K562 (cell line): ENCODE measurements around the gene FAM24B. TPM values are rescaled to one million over a fixed set of nuclear protein-coding genes. Genes with fewer than 3 reads are reported as not detected.

Experiments
- ATAC-seq: fragments of 200-7000 bp; cut with Tn5 transposase; 3 replicates; pipeline ENCODE4 v1.9.1; 2020; ENCODE audit warnings: moderate library complexity
- BruUV-seq: library from RNA; stranded (reverse); fragments of 400-500 nt; replicated peaks from 2 replicates; lab custom pipeline; 2021; lab: Mats Ljungman, UMichigan
- CTCF ChIA-PET: fragments of 300-600 bp; formaldehyde crosslinking; extraction: SDS; loops from one replicate; lab custom pipeline; 2021; ENCODE audit warnings: low intra/inter-chr PET ratio; lab: Yijun Ruan, JAX
- POLR2A ChIA-PET: fragments of 300-600, 350-650 bp; sonication (Branson Sonifier 250); formaldehyde crosslinking; extraction: SDS; loops from one replicate; lab custom pipeline; 2021; ENCODE audit warnings: antibody characterized with exemption, inconsistent platforms; lab: Yijun Ruan, JAX
- DNase-seq, 4 experiments: peaks; one replicate each; pipeline versions ENCODE4 v3.0.0 to v3.0.0-alpha.2; 2011 to 2018; ENCODE audit warnings: low spot score in 3 of 4, mixed read lengths in 3 of 4; ENCODE audit errors: extremely low read depth in 1 of 4
- FAIRE-seq: peaks from 2 replicates; lab custom pipeline; 2011; peaks lifted over from hg19 to GRCh38; lab: Jason Lieb, UNC
- H2AFZ ChIP-seq: 2 replicates; pipeline ENCODE4 v1.6.0; 2011; ENCODE audit warnings: low read depth, low read length, control low read depth, inconsistent platforms
- H3K27ac ChIP-seq: fragments of 200-600 bp; 3 replicates; pipeline ENCODE4 v1.8.0; 2011; ENCODE audit warnings: low read depth, mild to moderate bottlenecking, control low read depth, inconsistent platforms, low read length, moderate library complexity, mixed read lengths; ENCODE audit errors: extremely low read depth
- H3K27me3 ChIP-seq, 2 experiments: fragments of 300-600 bp in 1 of 2; 2 replicates in 1 of 2; 3 replicates in 1 of 2; pipeline versions ENCODE4 v1.6.0 to v1.8.0; 2011; ENCODE audit warnings: inconsistent platforms in 2 of 2, low read length in 2 of 2, mild to moderate bottlenecking in 1 of 2, mixed read lengths in 1 of 2, moderate library complexity in 1 of 2; ENCODE audit not compliant: control insufficient read depth in 2 of 2, insufficient read depth in 2 of 2
- H3K36me3 ChIP-seq: fragments of 300-600 bp; 3 replicates; pipeline ENCODE4 v1.8.0; 2011; ENCODE audit warnings: mild to moderate bottlenecking, low read length, inconsistent platforms; ENCODE audit not compliant: control insufficient read depth, insufficient read depth
- H3K4me1 ChIP-seq, 2 experiments: fragments of 200-600 bp in 1 of 2; replicated peaks in 1 of 2; 2 replicates in 1 of 2; 3 replicates in 1 of 2; pipeline versions ENCODE4 v1.5.1 to v1.8.0; 2011; ENCODE audit warnings: inconsistent platforms in 2 of 2, low read length in 2 of 2, mild to moderate bottlenecking in 1 of 2, mixed read lengths in 1 of 2, moderate library complexity in 1 of 2; ENCODE audit not compliant: control insufficient read depth in 2 of 2, insufficient read depth in 2 of 2
- H3K4me2 ChIP-seq: 2 replicates; pipeline ENCODE4 v1.6.1; 2011; ENCODE audit warnings: low read length, control low read depth, inconsistent platforms, mixed read lengths; ENCODE audit not compliant: insufficient read depth
- H3K4me3 ChIP-seq: fragments of 200-600 bp; sonication (generic), shearing (Covaris generic); 2 replicates; pipeline ENCODE4 v1.5.1; 2016; ENCODE audit warnings: control low read depth, inconsistent platforms
- H3K79me2 ChIP-seq: fragments of 200-600 bp; 3 replicates; pipeline ENCODE4 v1.8.0; 2011; ENCODE audit warnings: low read length, inconsistent platforms; ENCODE audit not compliant: control insufficient read depth, insufficient read depth
- H3K9ac ChIP-seq, 2 experiments: 2 replicates each; pipeline versions ENCODE4 v1.6.0 to v1.6.1; 2011; ENCODE audit warnings: low read depth in 2 of 2, low read length in 2 of 2, control low read depth in 1 of 2, inconsistent platforms in 1 of 2, mild to moderate bottlenecking in 1 of 2, mixed read lengths in 1 of 2; ENCODE audit not compliant: insufficient read depth in 1 of 2
- H3K9me1 ChIP-seq: one replicate; pipeline ENCODE4 v1.6.0; 2011; ENCODE audit warnings: inconsistent platforms, mild to moderate bottlenecking, low read length, moderate library complexity; ENCODE audit not compliant: control insufficient read depth, insufficient read depth
- H3K9me3 ChIP-seq: replicated peaks from 2 replicates; pipeline ENCODE4 v1.5.1; 2011; ENCODE audit warnings: low read depth, low read length, inconsistent platforms; ENCODE audit not compliant: control insufficient read depth, insufficient read depth
- H4K20me1 ChIP-seq: replicated peaks from 2 replicates; pipeline ENCODE4 v1.6.1; 2011; ENCODE audit warnings: low read length, inconsistent platforms, mixed read lengths; ENCODE audit not compliant: control insufficient read depth, insufficient read depth
- ASH1L ChIP-seq: fragments of 450-650 bp; IDR thresholded peaks from 2 replicates; pipeline ENCODE4 v1.6.1; 2018; ENCODE audit warnings: borderline replicate concordance, mild to moderate bottlenecking, low read depth; ENCODE audit not compliant: partially characterized antibody
- CSDE1 ChIP-seq, 2 experiments: fragments of 450-650 bp; IDR thresholded peaks; 2 replicates each; pipeline ENCODE4 v1.6.1; 2016; ENCODE audit warnings: mild to moderate bottlenecking in 1 of 2
- ETV1 ChIP-seq: fragments of 450-650 bp; conservative IDR thresholded peaks from 2 replicates; pipeline ENCODE4 v1.6.1; 2016; ENCODE audit warnings: missing genetic modification characterization, control low read depth, low read depth, missing compliant biosample characterization
- HNRNPH1 ChIP-seq: fragments of 200-400 bp; formaldehyde crosslinking; optimal IDR thresholded peaks from 2 replicates; pipeline ENCODE3; 2017; ENCODE audit warnings: low read depth, mild to moderate bottlenecking, low read length, moderate library complexity
- KLF1 ChIP-seq: fragments of 450-650 bp; IDR thresholded peaks from 2 replicates; pipeline ENCODE4 v1.6.1; 2016; ENCODE audit warnings: missing genetic modification characterization, missing compliant biosample characterization
- NUFIP1 ChIP-seq: fragments of 450-650 bp; IDR thresholded peaks from 2 replicates; pipeline ENCODE4 v1.6.1; 2018; ENCODE audit not compliant: partially characterized antibody
- PML ChIP-seq: IDR thresholded peaks from 2 replicates; pipeline ENCODE4 v1.6.1; 2012; ENCODE audit warnings: low read length, inconsistent platforms
- PURB ChIP-seq: sonication (generic); formaldehyde crosslinking; IDR thresholded peaks from 2 replicates; pipeline ENCODE4 v1.9.0; 2021; ENCODE audit warnings: low read depth, mild to moderate bottlenecking, missing genetic modification reagents
- SIN3A ChIP-seq, 2 experiments: fragments of 150-350 bp in 1 of 2; IDR thresholded peaks; 2 replicates each; pipeline ENCODE4 v1.6.1; 2011 to 2016; ENCODE audit warnings: borderline replicate concordance in 2 of 2, low read depth in 2 of 2, low read length in 2 of 2, mild to moderate bottlenecking in 2 of 2, moderate library complexity in 2 of 2; ENCODE audit not compliant: control insufficient read depth in 1 of 2
- SIX5 ChIP-seq, 2 experiments: IDR thresholded peaks; 2 replicates each; pipeline ENCODE4 v1.6.1; 2011; ENCODE audit warnings: low read length in 2 of 2, borderline replicate concordance in 1 of 2, low read depth in 1 of 2, mild to moderate bottlenecking in 1 of 2, moderate library complexity in 1 of 2; ENCODE audit not compliant: insufficient read depth in 1 of 2
- SP2 ChIP-seq: IDR thresholded peaks from 2 replicates; pipeline ENCODE4 v1.6.1; 2011; ENCODE audit warnings: mild to moderate bottlenecking, low read depth, low read length, moderate library complexity; ENCODE audit not compliant: poor library complexity, severe bottlenecking; ENCODE audit errors: extremely low read depth
- TEAD2 ChIP-seq: fragments of 450-650 bp; IDR thresholded peaks from 2 replicates; pipeline ENCODE4 v1.6.1; 2016; ENCODE audit warnings: missing genetic modification characterization, control low read depth, missing compliant biosample characterization
- ZBTB17 ChIP-seq: fragments of 450-650 bp; formaldehyde crosslinking; IDR thresholded peaks from 2 replicates; pipeline ENCODE4 v1.4.0; 2020; ENCODE audit warnings: mild to moderate bottlenecking
- ZNF586 ChIP-seq: fragments of 450-650 bp; formaldehyde crosslinking; conservative IDR thresholded peaks from 2 replicates; pipeline ENCODE4 v1.4.0; 2020; ENCODE audit warnings: mild to moderate bottlenecking, moderate library complexity
- ZNF785 ChIP-seq: fragments of 250-450 bp; sonication (Bioruptor Pico); IDR thresholded peaks from 2 replicates; pipeline ENCODE4 v1.4.0; 2020; ENCODE audit warnings: mild to moderate bottlenecking
- ZSCAN32 ChIP-seq: fragments of 450-650 bp; formaldehyde crosslinking; IDR thresholded peaks from 2 replicates; pipeline ENCODE4 v1.4.0; 2020; ENCODE audit warnings: mild to moderate bottlenecking, moderate library complexity
- WGBS: fragments of 100-300 bp; shearing (Covaris generic); methylation state at CpG from one replicate; pipeline ENCODE4 v1.1.6; 2016; ENCODE audit warnings: low coverage, mixed read lengths; ENCODE audit not compliant: insufficient coverage; ENCODE audit errors: missing lambda C conversion rate; 5-methylcytosine and 5-hydroxymethylcytosine counted together
- in situ Hi-C: fragments of 300-500 bp; cut with MboI; formaldehyde crosslinking; loops from 4 replicates; pipeline ENCODE4 v1.15.0; 2018; ENCODE audit warnings: inconsistent platforms, mixed read lengths
- intact Hi-C: fragments of 100-400 bp; cut with micrococcal nuclease; formaldehyde crosslinking; loops from 2 replicates; pipeline ENCODE4 v1.14.2; 2022
- polyA plus RNA-seq, 8 experiments: library from polyadenylated mRNA; depleted of rRNA in 4 of 8; stranded (reverse) in 5 of 8; unstranded in 3 of 8; fragments of >200 nt; fragmentation: Nextera tagmentation in 2 of 8; fragmentation: Illumina TruSeq in 1 of 8; extraction: Ambion mirVana in 2 of 8; extraction: Trizol in 1 of 8; gene quantifications; 2 replicates each; pipeline versions ENCODE4 v1.2.1 to v1.2.3, GENCODE V29; 2011 to 2014; ENCODE audit warnings: inconsistent platforms in 1 of 8, missing spikeins in 1 of 8
- total RNA-seq, 7 experiments: library from RNA; depleted of rRNA in 6 of 7; stranded (reverse); fragments of >200 nt in 6 of 7; fragmentation: Illumina TruSeq in 2 of 7; extraction: Trizol in 2 of 7; gene quantifications; 2 replicates each; pipeline versions ENCODE4 v1.2.1 to v1.2.3, GENCODE V29; 2011 to 2021; ENCODE audit warnings: low replicate concordance in 1 of 7
- TF ChIP-seq, protein P1 (sequence below): sonication (generic); formaldehyde crosslinking; IDR thresholded peaks from 2 replicates; pipeline ENCODE4 v1.8.1; 2023; ENCODE audit warnings: mild to moderate bottlenecking, missing genetic modification reagents
- TF ChIP-seq, protein P2 (sequence below): fragments of 450-650 bp; IDR thresholded peaks from one replicate; pipeline ENCODE4 v1.6.1; 2018; ENCODE audit warnings: mild to moderate bottlenecking, moderate library complexity; ENCODE audit not compliant: partially characterized antibody
- TF ChIP-seq, protein P3 (sequence below): fragments of 450-650 bp; formaldehyde crosslinking; IDR thresholded peaks from 2 replicates; pipeline ENCODE4 v1.4.0; 2020; ENCODE audit warnings: mild to moderate bottlenecking, moderate library complexity

The FAM24B gene
- total and polyA plus RNA-seq, 9 of the 15 experiments (the other 6 are each of a cell fraction or from before 2014, with no cell fraction given): 6.0 to 19.6 (median 9.2) TPM

DNA sequence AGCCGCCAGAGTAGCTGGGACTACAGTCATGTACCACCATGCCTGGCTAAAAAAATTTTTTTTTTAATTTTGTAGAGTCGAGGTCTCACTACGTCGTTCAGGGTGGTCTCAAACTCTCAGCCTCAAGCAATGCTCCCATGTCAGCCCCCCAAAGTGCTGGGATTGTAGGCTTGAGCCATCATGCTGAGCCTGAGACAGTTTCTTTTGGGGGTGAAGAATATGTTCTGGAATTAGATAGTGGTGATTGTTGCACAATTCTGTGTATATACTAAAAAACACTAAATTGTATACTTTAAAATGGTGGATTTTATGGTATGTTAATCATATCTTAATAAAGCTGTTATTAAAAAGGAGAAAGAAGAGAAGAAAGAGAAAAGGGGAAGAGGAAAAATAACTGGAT is 35.2 kb downstream of the FAM24B start:
- no peak for TF ChIP-seq SIN3A (IDR thresholded peaks at IDR 0.05; ENCODE audit: borderline replicate concordance in 2 of 2, control insufficient read depth in 1 of 2, low read depth in 2 of 2, low read length in 2 of 2)
- no peak for TF ChIP-seq ETV1 (tag)
- no peak for TF ChIP-seq ZSCAN32 (CRISPR knock-in tag)
- no peak for TF ChIP-seq SIX5 (IDR thresholded peaks at IDR 0.05; ENCODE audit: borderline replicate concordance in 1 of 2, insufficient read depth in 1 of 2, low read depth in 1 of 2, low read length in 2 of 2)
- TF ChIP-seq NUFIP1: no peak
- TF ChIP-seq SP2: no peak
- no peak for TF ChIP-seq HNRNPH1
- TF ChIP-seq ASH1L: no peak
- no peak for TF ChIP-seq CSDE1 (IDR thresholded peaks at IDR 0.05)
- no peak for TF ChIP-seq PURB (CRISPR knock-in tag)
- TF ChIP-seq, protein P1, sequence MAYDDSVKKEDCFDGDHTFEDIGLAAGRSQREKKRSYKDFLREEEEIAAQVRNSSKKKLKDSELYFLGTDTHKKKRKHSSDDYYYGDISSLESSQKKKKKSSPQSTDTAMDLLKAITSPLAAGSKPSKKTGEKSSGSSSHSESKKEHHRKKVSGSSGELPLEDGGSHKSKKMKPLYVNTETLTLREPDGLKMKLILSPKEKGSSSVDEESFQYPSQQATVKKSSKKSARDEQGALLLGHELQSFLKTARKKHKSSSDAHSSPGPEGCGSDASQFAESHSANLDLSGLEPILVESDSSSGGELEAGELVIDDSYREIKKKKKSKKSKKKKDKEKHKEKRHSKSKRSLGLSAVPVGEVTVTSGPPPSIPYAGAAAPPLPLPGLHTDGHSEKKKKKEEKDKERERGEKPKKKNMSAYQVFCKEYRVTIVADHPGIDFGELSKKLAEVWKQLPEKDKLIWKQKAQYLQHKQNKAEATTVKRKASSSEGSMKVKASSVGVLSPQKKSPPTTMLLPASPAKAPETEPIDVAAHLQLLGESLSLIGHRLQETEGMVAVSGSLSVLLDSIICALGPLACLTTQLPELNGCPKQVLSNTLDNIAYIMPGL (CRISPR knock-in tag): no peak
- TF ChIP-seq ZBTB17 (CRISPR knock-in tag): no peak
- TF ChIP-seq ZNF785 (CRISPR knock-in tag): no peak
- no peak for TF ChIP-seq ZNF586 (CRISPR knock-in tag)
- no peak for TF ChIP-seq TEAD2 (tag)
- TF ChIP-seq, protein P2, sequence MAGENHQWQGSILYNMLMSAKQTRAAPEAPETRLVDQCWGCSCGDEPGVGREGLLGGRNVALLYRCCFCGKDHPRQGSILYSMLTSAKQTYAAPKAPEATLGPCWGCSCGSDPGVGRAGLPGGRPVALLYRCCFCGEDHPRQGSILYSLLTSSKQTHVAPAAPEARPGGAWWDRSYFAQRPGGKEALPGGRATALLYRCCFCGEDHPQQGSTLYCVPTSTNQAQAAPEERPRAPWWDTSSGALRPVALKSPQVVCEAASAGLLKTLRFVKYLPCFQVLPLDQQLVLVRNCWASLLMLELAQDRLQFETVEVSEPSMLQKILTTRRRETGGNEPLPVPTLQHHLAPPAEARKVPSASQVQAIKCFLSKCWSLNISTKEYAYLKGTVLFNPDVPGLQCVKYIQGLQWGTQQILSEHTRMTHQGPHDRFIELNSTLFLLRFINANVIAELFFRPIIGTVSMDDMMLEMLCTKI: no peak
- no peak for TF ChIP-seq KLF1 (tag)
- TF ChIP-seq PML: no peak
- TF ChIP-seq, protein P3, sequence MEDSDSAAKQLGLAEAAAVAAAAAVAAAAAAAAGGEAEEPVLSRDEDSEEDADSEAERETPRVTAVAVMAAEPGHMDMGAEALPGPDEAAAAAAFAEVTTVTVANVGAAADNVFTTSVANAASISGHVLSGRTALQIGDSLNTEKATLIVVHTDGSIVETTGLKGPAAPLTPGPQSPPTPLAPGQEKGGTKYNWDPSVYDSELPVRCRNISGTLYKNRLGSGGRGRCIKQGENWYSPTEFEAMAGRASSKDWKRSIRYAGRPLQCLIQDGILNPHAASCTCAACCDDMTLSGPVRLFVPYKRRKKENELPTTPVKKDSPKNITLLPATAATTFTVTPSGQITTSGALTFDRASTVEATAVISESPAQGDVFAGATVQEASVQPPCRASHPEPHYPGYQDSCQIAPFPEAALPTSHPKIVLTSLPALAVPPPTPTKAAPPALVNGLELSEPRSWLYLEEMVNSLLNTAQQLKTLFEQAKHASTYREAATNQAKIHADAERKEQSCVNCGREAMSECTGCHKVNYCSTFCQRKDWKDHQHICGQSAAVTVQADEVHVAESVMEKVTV (CRISPR knock-in tag): no peak
- TF ChIP-seq, all 486 proteins: peak for 0
- H3K27ac ChIP-seq: no peak overlapping the region
- H3K9ac ChIP-seq: no peak overlapping the region
- H3K79me2 ChIP-seq: no peaks in the 10 kb centered on the region
- ATAC-seq (no peak), DNase-seq (no peak), FAIRE-seq (no peak)
- WGBS: 100% methylated on average over 4 of the region's 4 CpGs
- H3K4me2 ChIP-seq: no peak overlapping the region
- no peaks in the 10 kb centered on the region for H4K20me1 ChIP-seq
- BruUV-seq: no TSS peak
- H3K9me1 ChIP-seq: no peaks in the 10 kb centered on the region
- in situ Hi-C loops: no loop called here
- CTCF ChIA-PET: no interaction called here
- intact Hi-C loops: no loop called here
- POLR2A ChIA-PET: no interaction called here
- peaks cover 8% of the 10 kb centered on the region; the same call in 2 of the 3 replicates for H3K36me3 ChIP-seq
- H3K4me3 ChIP-seq: no peak overlapping the region
- H3K27me3 ChIP-seq: no peaks in the 10 kb centered on the region
- no peaks in the 10 kb centered on the region; a peak in 1 of 5 replicates for H3K4me1 ChIP-seq
- H3K9me3 ChIP-seq: no peaks in the 10 kb centered on the region
- no peak overlapping the region for H2AFZ ChIP-seq
